GM12892 (cell line): Measurements from ENCODE around the gene SAP130.

Experiments used
- DNase-seq: peaks from one replicate; pipeline ENCODE4 v3.0.0; 2011; ENCODE audit not compliant: insufficient read length
- FAIRE-seq: peaks from 2 replicates; lab custom pipeline; 2011; peaks lifted over from hg19 to GRCh38; lab: Jason Lieb, UNC
- POLR2A ChIP-seq: IDR thresholded peaks from 2 replicates; pipeline ENCODE4 v1.6.1; 2011; ENCODE audit warnings: low read depth, low read length, control low read depth
- POLR2AphosphoS5 ChIP-seq: IDR thresholded peaks from 2 replicates; pipeline ENCODE4 v1.6.1; 2011; ENCODE audit warnings: low read depth, low read length, control low read depth
- TAF1 ChIP-seq: IDR thresholded peaks from 2 replicates; pipeline ENCODE4 v1.6.1; 2011; ENCODE audit warnings: low read depth, mild to moderate bottlenecking, control low read depth, low read length, borderline replicate concordance

The SAP130 gene

DNA sequence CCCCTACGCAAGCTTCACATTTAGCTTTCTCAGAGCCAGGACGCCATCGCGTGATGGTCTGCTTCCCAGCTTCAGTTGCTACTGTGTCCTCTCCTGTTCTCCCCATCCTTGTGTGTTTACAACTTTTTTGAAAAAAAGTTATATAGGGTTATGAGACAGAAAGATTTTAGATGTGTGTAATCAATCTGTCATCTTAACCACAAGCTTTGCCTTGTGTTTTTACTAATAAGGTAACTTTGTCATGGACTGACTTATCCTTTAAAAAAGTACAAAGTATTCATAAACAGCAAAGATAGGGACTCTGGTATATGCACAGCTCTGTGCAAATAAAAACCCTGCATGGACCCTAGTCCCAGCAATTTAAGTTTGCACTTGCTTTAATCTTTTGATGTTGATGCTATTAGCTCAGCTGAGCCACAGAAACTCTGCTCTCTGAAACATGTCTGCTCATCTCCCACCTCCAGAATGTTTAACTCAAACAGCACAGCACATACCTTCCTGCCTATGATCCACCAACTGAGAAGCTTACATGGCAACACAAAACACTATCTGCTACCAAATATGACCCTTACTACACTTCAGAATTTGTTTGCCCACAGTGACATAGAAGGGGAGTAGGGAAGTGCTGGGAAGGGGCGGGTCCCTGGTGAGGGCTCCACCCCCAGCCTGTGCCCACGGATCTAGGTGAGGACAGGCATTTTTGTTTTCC, 42.7 kb downstream of the SAP130 start:
- FAIRE-seq (no peak), DNase-seq (no peak)

GRCh38 chr2:127984551-127984950, 43.3 kb downstream of the SAP130 start:
- TF ChIP-seq POLR2A (no peak), POLR2AphosphoS5 (no peak), TAF1 (no peak)
- DNase-seq (no peak), FAIRE-seq (no peak)

More for the DNA sequence above, 42.7 kb downstream of the SAP130 start:
- TF ChIP-seq POLR2A (no peak), TAF1 (no peak)

DNA sequence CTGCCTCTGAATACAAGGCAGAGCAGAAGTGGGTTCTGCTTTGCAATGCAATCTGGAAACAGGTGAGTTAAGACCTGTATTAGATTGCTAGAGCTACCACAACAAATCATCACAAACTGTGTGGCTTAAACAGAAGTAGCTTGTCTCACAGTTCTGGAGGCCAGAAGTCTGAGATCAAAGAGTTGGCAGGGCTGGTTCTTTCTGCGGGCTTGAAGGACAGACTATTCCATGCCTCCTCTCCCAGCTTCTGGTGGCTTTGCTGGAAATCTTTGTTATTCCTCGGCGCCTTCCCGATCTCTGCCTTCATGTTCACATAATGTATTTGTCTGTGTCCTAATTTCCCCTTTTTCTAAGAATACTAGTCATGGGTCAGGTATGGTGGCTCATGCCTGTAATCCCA, 58.4 kb downstream of the SAP130 start:
- DNase-seq, result no peak
- TF ChIP-seq POLR2A (no peak), TAF1 (no peak), POLR2AphosphoS5 (no peak)
- no peak for FAIRE-seq

DNA sequence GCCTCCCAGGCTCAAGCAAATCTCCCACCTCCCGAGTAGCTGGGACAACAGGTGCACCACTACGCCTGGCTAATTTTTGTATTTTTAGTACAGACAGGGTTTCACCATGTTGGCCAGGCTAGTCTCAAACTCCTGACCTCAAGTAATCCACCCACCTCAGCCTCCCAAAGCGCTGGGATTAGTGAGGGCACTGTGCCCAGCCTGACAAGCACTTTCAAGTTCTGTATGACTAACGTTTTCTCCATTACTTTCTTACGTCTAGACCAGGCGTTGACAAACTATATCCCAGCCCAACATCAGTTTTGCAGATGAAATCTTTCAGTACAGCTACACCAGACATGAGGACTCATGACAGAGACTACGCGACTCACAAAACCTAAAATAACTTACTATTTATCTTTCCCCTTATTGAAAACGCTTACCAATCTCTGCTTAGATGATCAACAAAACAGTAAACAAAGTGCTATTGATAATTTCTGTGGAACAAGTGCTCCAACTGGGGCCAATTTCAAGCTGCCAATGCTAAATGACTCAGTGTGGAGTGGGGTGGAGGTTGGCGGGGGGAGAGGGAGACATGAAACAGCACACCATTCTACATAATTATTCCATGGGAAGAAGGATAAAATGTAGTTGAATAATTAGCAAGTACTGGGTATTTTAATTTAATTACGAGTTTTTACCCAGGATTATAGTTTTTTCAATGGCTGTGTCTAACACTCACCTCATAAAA, 59.1 kb downstream of the SAP130 start:
- no peak for TF ChIP-seq POLR2A
- FAIRE-seq (no peak), DNase-seq (no peak)

- TF ChIP-seq TAF1 (no peak), POLR2A (no peak), POLR2AphosphoS5 (no peak)
- FAIRE-seq (no peak), DNase-seq (no peak)
Measured at GRCh38 chr2:127961729-127962128, 66.1 kb downstream of the SAP130 start.

- FAIRE-seq (no peak), DNase-seq (no peak)
- TF ChIP-seq TAF1 (no peak), POLR2AphosphoS5 (no peak), POLR2A (no peak)
Measured at GRCh38 chr2:127957240-127957639, 70.6 kb downstream of the SAP130 start.

DNA sequence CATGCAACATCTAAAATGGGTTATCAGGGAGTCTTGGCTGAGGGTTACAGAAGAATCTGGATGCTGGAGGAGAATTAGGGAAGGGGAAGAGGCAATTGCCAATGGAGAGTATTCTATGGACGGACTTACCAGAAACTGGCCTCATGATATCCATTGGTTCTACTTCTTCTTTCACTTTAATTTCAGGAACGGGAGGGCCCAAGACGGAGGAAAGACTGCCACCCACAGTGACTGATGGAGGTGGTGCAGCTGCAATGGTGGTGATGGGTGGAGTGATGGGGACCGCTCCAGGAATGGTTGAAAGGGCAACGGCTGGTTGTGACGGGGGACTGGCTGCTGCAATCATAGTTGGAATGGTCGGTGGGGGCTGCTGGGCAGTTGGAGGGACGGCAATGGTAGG, 73.0 kb downstream of the SAP130 start:
- FAIRE-seq, result no peak

GRCh38 chr2:127953849-127954248, 74.0 kb downstream of the SAP130 start:
- TF ChIP-seq TAF1 (no peak), POLR2AphosphoS5 (no peak), POLR2A (no peak)
- FAIRE-seq (no peak), DNase-seq (no peak)

More for the DNA sequence above, 73.0 kb downstream of the SAP130 start:
- DNase-seq, result no peak
- no peak for TF ChIP-seq POLR2A

- FAIRE-seq, result no peak
- no peak for DNase-seq
- TF ChIP-seq POLR2AphosphoS5, result no peak
- no peak for TF ChIP-seq POLR2A
- no peak for TF ChIP-seq TAF1
Measured at GRCh38 chr2:127953128-127953718, 74.6 kb downstream of the SAP130 start.

- no peak for DNase-seq
- no peak for FAIRE-seq
- no peak for TF ChIP-seq TAF1
- no peak for TF ChIP-seq POLR2A
- TF ChIP-seq POLR2AphosphoS5, result no peak
Measured at GRCh38 chr2:127951026-127951425, 76.8 kb downstream of the SAP130 start.

DNA sequence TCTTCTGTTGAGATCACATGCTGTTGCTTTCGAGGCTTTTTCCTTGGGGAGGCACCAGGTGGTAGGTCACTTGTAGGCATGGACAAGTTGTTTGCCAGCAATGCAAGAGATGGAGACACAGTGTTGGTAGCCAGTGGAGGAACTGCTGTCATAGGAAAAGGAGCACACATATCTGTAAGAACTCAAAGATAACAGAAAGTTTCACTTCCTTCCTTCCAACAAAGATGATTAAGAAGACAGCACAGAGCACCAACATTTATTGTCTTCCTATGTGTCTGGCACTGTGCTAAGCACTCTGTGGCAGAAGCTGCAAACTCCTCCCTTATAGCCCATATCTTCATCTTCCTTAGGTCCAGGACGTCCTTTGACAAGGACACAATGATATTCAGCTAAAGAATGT, 77.6 kb downstream of the SAP130 start:
- FAIRE-seq, result no peak
- no peak for TF ChIP-seq POLR2A
- TF ChIP-seq POLR2AphosphoS5, result no peak
- TF ChIP-seq TAF1, result no peak
- no peak for DNase-seq

GRCh38 chr2:127945281-127945680, 82.6 kb downstream of the SAP130 start:
- TF ChIP-seq POLR2A, result no peak
- TF ChIP-seq TAF1, result no peak
- no peak for TF ChIP-seq POLR2AphosphoS5
- FAIRE-seq (no peak), DNase-seq (no peak)

GRCh38 chr2:127943186-127943585, 84.7 kb downstream of the SAP130 start:
- FAIRE-seq (no peak), DNase-seq (no peak)

More at GRCh38 chr2:127943186-127943585, 84.7 kb downstream of the SAP130 start:
- TF ChIP-seq TAF1 (no peak), POLR2AphosphoS5 (no peak), POLR2A (no peak)
